Limb (tissue), 2 donors: ENCODE data around the gene EIF3M.

Source experiments
- DNase-seq, 2 donors: peaks; one replicate each; pipeline ENCODE4 v3.0.0-alpha.2; 2016; ENCODE audit errors: extremely low spot score in 2 of 2

Gene EIF3M

GRCh38 chr11:32583459-32584271 is at the start of gene EIF3M:
TSS of gene EIF3M (plus strand) at chr11:32583831. CDS start at chr11:32583888, 57 bp downstream.
- DNase-seq: peak; percentile 97

- no peak for DNase-seq
Measured at GRCh38 chr11:32538804-32539203, 44.8 kb upstream of the EIF3M start.

- DNase-seq: no peak
Measured at GRCh38 chr11:32549611-32550187, 33.9 kb upstream of the EIF3M start.

DNA sequence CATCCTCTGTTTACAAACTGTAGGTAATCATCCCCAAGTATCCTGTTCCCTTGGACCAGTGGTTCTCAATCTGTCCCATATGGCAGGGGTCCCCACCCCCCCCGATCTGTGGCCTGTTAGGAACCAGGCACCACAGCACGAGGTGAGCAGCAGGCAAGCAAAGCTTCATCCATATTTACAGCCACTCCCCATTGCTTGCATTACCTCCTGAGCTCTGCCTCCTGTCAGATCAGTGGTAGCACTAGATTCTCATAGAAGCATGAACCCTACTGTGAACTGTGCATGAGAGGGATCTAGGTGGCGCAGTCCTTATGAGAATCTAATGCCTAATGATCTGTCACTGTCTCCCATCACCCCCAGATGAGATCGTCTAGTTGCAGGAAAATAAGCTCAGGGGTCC is 33.4 kb upstream of the EIF3M start:
- DNase-seq: no peak

DNA sequence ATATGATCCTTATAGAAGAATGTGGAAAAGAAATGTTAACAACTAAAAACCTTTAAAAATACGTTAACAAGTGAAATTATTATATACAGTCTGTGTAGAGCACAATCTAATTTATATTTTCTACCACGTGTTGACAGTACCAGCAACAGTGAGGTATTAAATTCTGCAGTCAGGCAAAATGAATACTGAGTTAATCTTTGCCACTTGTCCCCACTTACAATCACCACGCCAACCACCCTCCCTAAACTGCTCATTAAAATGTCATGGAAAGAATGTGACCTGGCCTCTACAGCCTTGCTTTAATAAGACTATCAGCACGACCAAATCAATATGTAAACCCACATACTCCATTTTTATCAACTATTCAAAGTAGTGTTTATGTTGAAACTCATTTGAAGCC is 28.5 kb upstream of the EIF3M start:
- DNase-seq: no peak

- DNase-seq: no peak
Measured at GRCh38 chr11:32555895-32556294, 27.7 kb upstream of the EIF3M start.

DNA sequence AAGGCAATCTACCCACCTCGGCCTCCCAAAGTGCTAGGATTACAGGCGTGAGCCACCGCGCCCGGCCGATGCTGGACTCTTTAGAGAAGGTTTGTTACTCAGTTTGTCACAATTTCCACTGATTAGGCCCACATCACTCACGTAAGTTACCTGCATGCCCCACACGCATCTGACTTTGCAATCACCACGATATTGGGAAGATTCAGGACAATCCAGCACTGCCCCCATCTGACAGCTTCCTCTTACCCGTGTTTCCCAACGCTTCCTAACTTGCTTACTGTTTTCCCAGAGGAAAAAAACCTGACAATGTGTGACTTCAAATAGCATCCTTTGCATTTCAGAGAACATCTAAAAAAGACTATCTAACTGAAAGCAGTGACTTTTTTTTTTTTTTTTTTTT is 21.8 kb upstream of the EIF3M start:
- no peak for DNase-seq

- DNase-seq: no peak
Measured at GRCh38 chr11:32562839-32563599, 20.6 kb upstream of the EIF3M start.

DNA sequence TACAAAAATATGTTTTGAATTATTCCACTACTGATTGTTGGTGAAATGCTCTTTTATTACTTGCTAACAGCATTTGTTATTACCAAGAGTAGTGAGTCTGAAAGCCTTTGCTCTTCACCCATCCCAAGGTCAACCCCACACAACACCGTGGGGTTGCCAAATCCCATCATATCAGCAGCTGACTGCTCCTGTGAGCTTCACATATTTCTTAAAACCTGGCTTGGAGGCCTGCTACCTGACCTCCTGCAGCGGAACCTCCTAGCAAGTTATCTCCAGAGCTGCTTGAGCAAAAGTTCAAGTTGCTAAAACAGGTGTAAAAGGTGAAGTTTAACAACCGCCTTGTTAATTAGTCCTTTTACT is 20.1 kb upstream of the EIF3M start:
- DNase-seq: no peak

GRCh38 chr11:32566517-32566916 is 17.1 kb upstream of the EIF3M start:
- no peak for DNase-seq

DNA sequence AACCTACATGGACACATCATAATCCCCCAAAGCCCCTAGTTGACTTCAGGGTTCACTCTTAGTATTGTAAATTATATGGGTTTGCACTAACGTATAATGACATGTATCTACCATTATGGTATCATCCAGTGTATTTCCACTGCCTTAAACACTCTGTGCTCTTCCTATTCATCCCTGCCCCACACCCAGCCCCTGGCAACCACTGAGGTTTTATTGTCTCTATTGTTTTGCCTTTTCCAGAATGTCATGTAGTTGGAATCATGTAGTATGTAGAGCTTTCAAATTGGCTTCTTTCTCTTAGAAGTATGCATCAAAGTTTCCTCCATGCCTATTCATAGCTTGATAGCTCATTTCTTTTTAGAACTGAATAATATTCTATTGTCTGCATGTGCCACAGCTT is 16.5 kb upstream of the EIF3M start:
- DNase-seq: no peak

DNA sequence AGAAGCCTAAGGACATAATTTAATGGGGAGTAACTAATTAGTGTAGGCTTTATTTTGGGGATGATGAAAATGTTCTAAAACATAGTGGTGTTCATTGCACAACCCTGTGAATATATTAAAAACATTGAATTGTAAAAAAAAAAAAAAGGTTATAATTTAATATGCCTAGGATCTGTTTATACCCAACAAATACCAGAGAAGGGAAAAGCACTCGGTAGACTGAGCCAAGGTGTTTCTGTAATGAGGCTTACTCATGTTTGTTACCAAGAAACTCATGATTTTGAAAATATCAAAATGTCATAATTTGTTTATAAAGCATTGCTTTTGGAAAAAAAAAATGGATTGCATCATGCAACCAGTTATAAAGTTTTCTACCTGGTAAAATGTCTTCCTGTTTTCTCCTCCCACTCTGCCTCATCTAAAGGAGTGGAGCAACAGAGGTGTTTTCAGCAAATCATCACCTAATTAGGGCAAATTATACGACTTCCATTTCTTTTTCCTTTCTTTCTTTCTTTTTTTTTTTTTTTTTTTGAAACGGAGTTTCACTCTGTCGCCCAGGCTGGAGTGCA is 14.2 kb upstream of the EIF3M start:
- no peak for DNase-seq

- no peak for DNase-seq
Measured at GRCh38 chr11:32571039-32571438, 12.6 kb upstream of the EIF3M start.

GRCh38 chr11:32573228-32573627 is 10.4 kb upstream of the EIF3M start:
- no peak for DNase-seq

- DNase-seq: no peak
Measured at GRCh38 chr11:32574421-32574820, 9.2 kb upstream of the EIF3M start.

GRCh38 chr11:32575070-32575469 is 8.6 kb upstream of the EIF3M start:
- no peak for DNase-seq

DNA sequence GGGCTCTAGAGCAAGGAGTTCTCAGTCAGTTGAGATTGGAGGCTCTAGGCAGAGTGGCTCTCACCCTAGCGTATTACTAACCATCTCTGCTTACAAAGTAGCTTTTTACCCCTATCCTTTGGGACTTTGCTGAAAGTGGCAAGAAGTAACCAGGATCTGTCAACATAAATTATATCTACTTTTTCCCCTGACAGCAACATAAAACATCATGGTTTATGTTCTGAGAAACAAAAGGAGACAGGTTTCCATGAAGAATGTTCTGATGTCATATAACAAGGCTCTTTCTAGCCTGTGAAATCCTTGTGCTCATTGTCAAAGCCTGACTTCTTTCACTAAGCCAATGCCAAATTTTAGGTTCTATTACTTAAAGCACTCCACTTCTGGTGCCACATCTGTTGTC is 7.2 kb upstream of the EIF3M start:
- DNase-seq: no peak

- no peak for DNase-seq
Measured at GRCh38 chr11:32580967-32581366, 2.7 kb upstream of the EIF3M start.

GRCh38 chr11:32581556-32581955 is 2.1 kb upstream of the EIF3M start:
- no peak for DNase-seq

- DNase-seq: no peak
Measured at GRCh38 chr11:32584921-32585320, 1.3 kb downstream of the EIF3M start.

DNA sequence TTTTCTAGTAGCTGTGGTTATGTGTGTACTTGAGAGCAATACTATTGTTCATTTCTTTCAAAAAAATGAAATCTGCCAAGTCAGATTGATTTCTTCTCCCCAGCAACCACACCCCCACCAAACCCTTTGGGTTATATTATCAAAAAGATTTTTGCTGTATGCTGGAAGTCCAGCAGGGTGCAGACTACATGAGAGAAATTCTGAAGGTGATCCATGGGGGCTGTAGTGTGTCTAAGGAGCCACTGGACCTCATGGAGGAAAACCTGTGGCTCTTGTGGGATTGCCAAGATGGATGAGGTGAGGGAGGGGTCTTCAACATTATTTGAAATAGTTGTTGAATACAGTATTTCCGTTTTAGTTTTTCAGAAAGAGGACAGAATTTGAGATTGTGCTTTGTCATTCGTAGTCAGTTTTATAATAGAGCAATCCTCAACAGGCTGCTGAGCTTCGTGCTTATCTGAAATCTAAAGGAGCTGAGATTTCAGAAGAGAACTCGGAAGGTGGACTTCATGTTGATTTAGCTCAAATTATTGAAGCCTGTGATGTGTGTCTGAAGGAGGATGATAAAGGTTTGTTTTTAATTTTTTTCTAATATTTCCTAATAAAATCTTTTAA is 3.1 kb downstream of the EIF3M start:
- DNase-seq: no peak

DNA sequence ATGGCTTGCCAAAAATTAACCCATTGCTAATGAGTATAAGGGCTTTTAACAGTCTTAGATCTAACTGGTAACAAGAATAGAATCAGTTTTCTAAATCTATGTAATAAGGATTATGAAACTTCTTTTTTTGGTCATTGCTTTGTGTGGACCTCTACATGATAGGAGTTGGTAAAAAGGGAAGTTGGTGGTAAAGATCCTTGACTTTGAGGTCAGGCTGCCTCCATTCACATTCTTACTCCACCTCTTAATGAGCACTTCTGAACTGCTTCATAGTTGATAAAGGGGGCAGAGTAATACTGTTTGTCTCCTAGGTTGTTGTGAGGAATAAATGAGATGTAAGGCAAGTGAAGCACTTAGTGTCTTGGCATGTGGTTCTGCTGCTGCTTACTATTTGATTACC is 10.6 kb downstream of the EIF3M start:
- DNase-seq: no peak
